Ascending aorta (tissue), 2 donors: ENCODE data around the gene GSAP. TPM values are rescaled to one million over a fixed set of nuclear protein-coding genes. Genes with fewer than 3 reads are reported as not detected.
A peak's percentile ranks its signal among the peaks of the same experiment; 100 is the strongest.

Experiments
- DNase-seq, 2 donors: peaks; one replicate each; pipeline ENCODE4 v3.0.0-alpha.2; 2019; ENCODE audit warnings: low spot score in 2 of 2
- H3K27ac ChIP-seq, 2 donors: fragments of 200-600 bp; sonication (generic); one replicate each; pipeline ENCODE4 v1.5.1; 2016 to 2017; ENCODE audit warnings: mild to moderate bottlenecking in 1 of 2
- H3K27me3 ChIP-seq: fragments of 200-600 bp; sonication (generic); one replicate; pipeline ENCODE4 v1.5.1; 2017
- H3K36me3 ChIP-seq, 2 donors: fragments of 200-600 bp; sonication (generic); one replicate each; pipeline ENCODE4 v1.5.1; 2016
- H3K4me1 ChIP-seq, 2 donors: fragments of 200-600 bp; sonication (generic); one replicate each; pipeline ENCODE4 v1.5.1; 2016 to 2017; ENCODE audit warnings: mild to moderate bottlenecking in 1 of 2
- H3K4me3 ChIP-seq, 2 donors: fragments of 200-600 bp; sonication (generic); one replicate each; pipeline ENCODE4 v1.5.1; 2016 to 2017; ENCODE audit warnings: mild to moderate bottlenecking in 1 of 2
- H3K9me3 ChIP-seq, 2 donors: fragments of 200-600 bp; sonication (generic); one replicate each; pipeline ENCODE4 v1.5.1; 2016
- intact Hi-C: fragments of 100-400 bp; cut with DNase I; formaldehyde crosslinking; loops from one replicate; pipeline ENCODE4 v1.15.1; 2023
- total RNA-seq: library from RNA; depleted of rRNA; stranded (reverse); fragments of >200 nt; gene quantifications from one replicate; pipeline ENCODE4 v1.1.0, GENCODE V29; 2016
- TF ChIP-seq, protein P1 (sequence below), 3 experiments: fragments of 200-600 bp in 2 of 3; fragments of 450-650 bp in 1 of 3; sonication (generic) in 2 of 3; IDR thresholded peaks; one replicate each; pipeline ENCODE4 v1.5.1; 2016 to 2019; ENCODE audit warnings: antibody characterized with exemption in 3 of 3, mild to moderate bottlenecking in 1 of 3, moderate library complexity in 1 of 3

The GSAP gene
- total RNA-seq, 1 donor from 2014 or later, result 10.9 TPM

DNA sequence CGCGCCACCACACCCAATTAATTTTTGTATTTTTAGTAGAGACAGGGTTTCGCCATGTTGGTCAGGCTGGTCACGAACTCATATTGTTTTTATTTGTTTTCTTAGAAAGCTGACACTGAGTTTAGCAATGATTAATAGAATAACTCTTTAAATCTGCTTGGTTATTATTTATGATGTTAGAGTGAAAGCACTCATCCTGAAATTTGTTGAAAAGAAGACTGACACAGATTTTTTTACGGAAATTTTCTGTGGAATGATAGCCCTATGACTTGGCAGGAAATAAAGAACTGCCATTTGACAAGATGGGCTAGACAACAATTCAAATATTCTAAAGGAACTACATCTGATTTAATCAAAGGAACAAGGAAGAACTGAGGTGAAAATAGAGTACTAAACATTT, 4.3 kb upstream of the GSAP start:
- intact Hi-C loops, result no loop called here
- TF ChIP-seq, protein P1, sequence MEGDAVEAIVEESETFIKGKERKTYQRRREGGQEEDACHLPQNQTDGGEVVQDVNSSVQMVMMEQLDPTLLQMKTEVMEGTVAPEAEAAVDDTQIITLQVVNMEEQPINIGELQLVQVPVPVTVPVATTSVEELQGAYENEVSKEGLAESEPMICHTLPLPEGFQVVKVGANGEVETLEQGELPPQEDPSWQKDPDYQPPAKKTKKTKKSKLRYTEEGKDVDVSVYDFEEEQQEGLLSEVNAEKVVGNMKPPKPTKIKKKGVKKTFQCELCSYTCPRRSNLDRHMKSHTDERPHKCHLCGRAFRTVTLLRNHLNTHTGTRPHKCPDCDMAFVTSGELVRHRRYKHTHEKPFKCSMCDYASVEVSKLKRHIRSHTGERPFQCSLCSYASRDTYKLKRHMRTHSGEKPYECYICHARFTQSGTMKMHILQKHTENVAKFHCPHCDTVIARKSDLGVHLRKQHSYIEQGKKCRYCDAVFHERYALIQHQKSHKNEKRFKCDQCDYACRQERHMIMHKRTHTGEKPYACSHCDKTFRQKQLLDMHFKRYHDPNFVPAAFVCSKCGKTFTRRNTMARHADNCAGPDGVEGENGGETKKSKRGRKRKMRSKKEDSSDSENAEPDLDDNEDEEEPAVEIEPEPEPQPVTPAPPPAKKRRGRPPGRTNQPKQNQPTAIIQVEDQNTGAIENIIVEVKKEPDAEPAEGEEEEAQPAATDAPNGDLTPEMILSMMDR (IDR thresholded peaks at IDR 0.05), result no peak
- DNase-seq, result no peak

GRCh38 chr7:77419102-77419501, 3.0 kb upstream of the GSAP start:
- no peak for DNase-seq
- Histone ChIP-seq H3K36me3 (no peaks in the 10 kb centered on the region), H3K4me1 (peaks cover 0 to 2% of the 10 kb centered on the region in 2 donors), H3K4me3 (no peak overlapping the region), H3K9me3 (no peaks in the 10 kb centered on the region), H3K27me3 (no peaks in the 10 kb centered on the region), H3K27ac (no peak overlapping the region)
- intact Hi-C loops, result no loop called here
- TF ChIP-seq, protein P1 (IDR thresholded peaks at IDR 0.05), result no peak

More for the DNA sequence above, 4.3 kb upstream of the GSAP start:
- Histone ChIP-seq H3K36me3 (no peaks in the 10 kb centered on the region), H3K4me3 (no peak overlapping the region), H3K4me1 (peaks cover 0 to 2% of the 10 kb centered on the region in 2 donors), H3K27ac (no peak overlapping the region), H3K27me3 (no peaks in the 10 kb centered on the region), H3K9me3 (no peaks in the 10 kb centered on the region)

- no peak overlapping the region for H3K4me3 ChIP-seq
- H3K4me1 ChIP-seq, result peaks cover 0 to 2% of the 10 kb centered on the region in 2 donors
- H3K36me3 ChIP-seq, result no peaks in the 10 kb centered on the region
- TF ChIP-seq, protein P1 (IDR thresholded peaks at IDR 0.05), result no peak
- DNase-seq, result no peak
- H3K27me3 ChIP-seq, result no peaks in the 10 kb centered on the region
- intact Hi-C loops, result no loop called here
- H3K27ac ChIP-seq, result no peak overlapping the region
- no peaks in the 10 kb centered on the region for H3K9me3 ChIP-seq
Observed at GRCh38 chr7:77417801-77418200, 1.7 kb upstream of the GSAP start.

DNA sequence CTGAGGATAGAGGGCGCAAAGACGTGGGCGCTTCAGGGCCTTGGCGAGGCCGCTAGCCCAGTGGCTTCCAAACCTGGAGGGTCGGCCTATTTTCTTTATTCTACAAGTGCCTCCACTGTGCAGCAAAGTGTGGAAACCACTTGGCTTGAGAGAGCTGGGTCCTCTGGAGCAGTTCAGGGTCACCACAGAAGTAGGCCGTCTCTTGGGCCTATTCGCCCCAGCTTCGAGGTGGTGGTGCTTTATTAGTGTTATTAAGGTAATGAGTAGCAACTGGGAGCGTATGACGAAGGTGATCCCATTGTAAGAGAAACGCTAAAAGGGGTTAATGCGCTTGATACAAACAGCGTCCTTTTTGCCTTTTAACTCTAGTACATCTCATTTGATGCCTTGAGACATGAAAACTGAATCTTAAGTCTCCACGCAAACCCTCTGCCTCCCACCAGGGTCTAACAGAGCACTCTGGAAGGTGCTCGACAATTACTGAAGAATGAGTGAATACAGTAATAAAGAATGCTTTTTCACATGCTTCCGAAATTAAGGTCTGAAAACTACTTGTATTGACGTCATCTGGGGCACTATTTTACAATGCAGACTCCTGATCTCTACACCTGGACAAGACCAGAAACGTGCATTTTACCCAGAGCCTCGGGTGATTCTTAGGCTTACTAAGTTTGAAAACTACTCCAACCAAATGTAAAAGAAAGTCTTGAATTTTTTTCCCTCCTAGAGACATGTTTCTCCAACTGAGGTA, 647 bp upstream of the GSAP start:
- Histone ChIP-seq H3K4me1 (peaks cover 0 to 2% of the 10 kb centered on the region in 2 donors), H3K36me3 (no peaks in the 10 kb centered on the region), H3K9me3 (no peaks in the 10 kb centered on the region), H3K27me3 (no peaks in the 10 kb centered on the region), H3K27ac (peak overlapping the region; percentile 70 to 72), H3K4me3 (peak overlapping the region; percentile 71 to 96)
- intact Hi-C loops, result no loop called here
- DNase-seq, result no peak
- TF ChIP-seq, protein P1 (IDR thresholded peaks at IDR 0.05), result no peak

- H3K36me3 ChIP-seq, result no peaks in the 10 kb centered on the region
- no peak for DNase-seq
- no peaks in the 10 kb centered on the region for H3K9me3 ChIP-seq
- H3K4me3 ChIP-seq, result peak overlapping the region; percentile 71 to 96
- H3K27me3 ChIP-seq, result no peaks in the 10 kb centered on the region
- H3K4me1 ChIP-seq, result peaks cover 0 to 2% of the 10 kb centered on the region in 2 donors
- peak overlapping the region; percentile 70 to 72 for H3K27ac ChIP-seq
- intact Hi-C loops, result no loop called here
- TF ChIP-seq, protein P1 (IDR thresholded peaks at IDR 0.05), result no peak
Observed at GRCh38 chr7:77415476-77415822, 700 bp downstream of the GSAP start.
